Endothelial cell of umbilical vein (primary cell): ENCODE results near the gene CMTM3. TPM values are rescaled to one million over a fixed set of nuclear protein-coding genes. Genes with fewer than 3 reads are reported as not detected.
"Not testable (repeated sequence)": the region's sequence is repeated elsewhere in the genome, so short reads cannot be mapped to it uniquely, and the experiment has no call there.

ENCODE experiments used
- BruUV-seq: library from RNA; stranded (reverse); fragments of 400-500 nt; replicated peaks from 2 replicates; lab custom pipeline; 2021; lab: Mats Ljungman, UMichigan
- CTCF ChIA-PET: fragments of 300-600, 350-600 bp; sonication (Branson Sonifier 250); formaldehyde crosslinking; loops from one replicate; lab custom pipeline; 2021; ENCODE audit warnings: antibody characterized with exemption, inconsistent platforms; lab: Charles Lee
- POLR2A ChIA-PET: fragments of 300-600, 350-600 bp; sonication (Branson Sonifier 250); formaldehyde crosslinking; loops from one replicate; lab custom pipeline; 2021; ENCODE audit warnings: antibody characterized with exemption, inconsistent platforms; lab: Charles Lee
- DNase-seq: peaks from one replicate; pipeline ENCODE4 v3.0.0-alpha.2; 2011; ENCODE audit warnings: low read depth, low spot score
- FAIRE-seq: peaks from 2 replicates; lab custom pipeline; 2011; peaks lifted over from hg19 to GRCh38; lab: Jason Lieb, UNC
- H2AFZ ChIP-seq: 2 replicates; pipeline ENCODE4 v1.6.0; 2012; ENCODE audit warnings: low read depth, low read length, control low read depth, inconsistent platforms
- H3K27ac ChIP-seq: 2 replicates; pipeline ENCODE4 v1.5.1; 2011; ENCODE audit warnings: low read depth, mild to moderate bottlenecking, control low read depth, low read length, moderate library complexity; ENCODE audit not compliant: insufficient read depth
- H3K27me3 ChIP-seq, 2 experiments: 2 replicates each; pipeline versions ENCODE4 v1.6.0 to v1.6.1; 2011; ENCODE audit warnings: low read length in 2 of 2, mixed read lengths in 1 of 2; ENCODE audit not compliant: control insufficient read depth in 2 of 2, insufficient read depth in 2 of 2
- H3K36me3 ChIP-seq, 2 experiments: 2 replicates in 1 of 2; 3 replicates in 1 of 2; pipeline ENCODE4 v1.5.1; 2011; ENCODE audit warnings: low read length in 2 of 2, mild to moderate bottlenecking in 1 of 2, moderate library complexity in 1 of 2; ENCODE audit not compliant: control insufficient read depth in 2 of 2, insufficient read depth in 2 of 2; ENCODE audit errors: extremely low read depth in 1 of 2
- H3K4me1 ChIP-seq: 3 replicates; pipeline ENCODE4 v1.5.1; 2011; ENCODE audit warnings: mild to moderate bottlenecking, low read length; ENCODE audit not compliant: control insufficient read depth, insufficient read depth; ENCODE audit errors: extremely low read depth
- H3K4me2 ChIP-seq: 2 replicates; pipeline ENCODE4 v1.6.1; 2011; ENCODE audit warnings: low read length, control low read depth, mixed read lengths; ENCODE audit not compliant: insufficient read depth
- H3K4me3 ChIP-seq, 3 experiments: fragments of 200-600 bp in 1 of 3; sonication (generic), shearing (Covaris generic) in 1 of 3; replicated peaks in 1 of 3; 2 replicates each; pipeline ENCODE4 v1.5.1; 2011 to 2016; ENCODE audit warnings: control low read depth in 3 of 3, low read length in 3 of 3, mild to moderate bottlenecking in 2 of 3, inconsistent platforms in 1 of 3, low read depth in 1 of 3, moderate library complexity in 1 of 3; ENCODE audit not compliant: insufficient read depth in 1 of 3
- H3K79me2 ChIP-seq: 2 replicates; pipeline ENCODE4 v1.6.0; 2012; ENCODE audit warnings: low read length, inconsistent platforms; ENCODE audit not compliant: control insufficient read depth, insufficient read depth
- H3K9ac ChIP-seq: replicated peaks from 2 replicates; pipeline ENCODE3; 2011; ENCODE audit warnings: low read length, control low read depth; ENCODE audit not compliant: insufficient read depth; ENCODE audit errors: extremely low read depth
- H3K9me1 ChIP-seq: replicated peaks from 3 replicates; pipeline ENCODE4 v1.6.0; 2011; ENCODE audit warnings: mild to moderate bottlenecking, low read length; ENCODE audit not compliant: control insufficient read depth, insufficient read depth; ENCODE audit errors: extremely low read depth
- H3K9me3 ChIP-seq: replicated peaks from 2 replicates; pipeline ENCODE4 v1.5.1; 2012; ENCODE audit warnings: low read length, inconsistent platforms; ENCODE audit not compliant: control insufficient read depth, insufficient read depth
- H4K20me1 ChIP-seq: replicated peaks from 2 replicates; pipeline ENCODE3; 2011; ENCODE audit warnings: mild to moderate bottlenecking, low read length; ENCODE audit not compliant: control insufficient read depth, insufficient read depth; ENCODE audit errors: extremely low read depth
- EZH2 ChIP-seq: IDR thresholded peaks from 2 replicates; pipeline ENCODE4 v1.6.1; 2012; ENCODE audit warnings: borderline replicate concordance, low read depth, mild to moderate bottlenecking, moderate library complexity, low read length, inconsistent platforms; ENCODE audit not compliant: severe bottlenecking
- FOS ChIP-seq: IDR thresholded peaks from 2 replicates; pipeline ENCODE4 v1.6.1; 2011; ENCODE audit warnings: mild to moderate bottlenecking, low read length, moderate library complexity, borderline replicate concordance; ENCODE audit not compliant: insufficient read depth
- GATA2 ChIP-seq: IDR thresholded peaks from 2 replicates; pipeline ENCODE4 v1.7.0; 2011; ENCODE audit warnings: low read depth, mild to moderate bottlenecking, moderate library complexity, mixed read lengths, low read length; ENCODE audit not compliant: insufficient read length, insufficient read depth
- JUN ChIP-seq: IDR thresholded peaks from 2 replicates; pipeline ENCODE4 v1.6.1; 2011; ENCODE audit warnings: borderline replicate concordance, low read depth; ENCODE audit not compliant: insufficient read length, insufficient read depth
- MYC ChIP-seq: IDR thresholded peaks from one replicate; pipeline ENCODE4 v1.6.1; 2011; ENCODE audit warnings: mild to moderate bottlenecking, low read depth, low read length
- POLR2A ChIP-seq: IDR thresholded peaks from 2 replicates; pipeline ENCODE4 v1.6.1; 2012; ENCODE audit warnings: low read depth, mild to moderate bottlenecking, control low read depth, low read length
- POLR2AphosphoS5 ChIP-seq: IDR thresholded peaks from 2 replicates; pipeline ENCODE4 v1.6.1; 2012; ENCODE audit warnings: low read depth, mild to moderate bottlenecking, control low read depth, low read length, moderate library complexity; ENCODE audit not compliant: insufficient read depth
- dilution Hi-C: fragments of 300-500 bp; cut with MboI; formaldehyde crosslinking; loops from one replicate; pipeline ENCODE4 v1.15.0; 2019; ENCODE audit warnings: low sequenced_read_pairs; ENCODE audit not compliant: extremely low pct_ligation_motif_present
- intact Hi-C: fragments of 100-400 bp; cut with micrococcal nuclease; formaldehyde crosslinking; loops from one replicate; pipeline ENCODE4 v1.10.0; 2022
- polyA plus RNA-seq, 4 experiments: library from polyadenylated mRNA; depleted of rRNA in 3 of 4; stranded (reverse) in 3 of 4; unstranded in 1 of 4; fragments of >200 nt; gene quantifications; 2 replicates each; pipeline versions ENCODE4 v1.2.1 to v1.2.3, GENCODE V29; 2011 to 2012; ENCODE audit warnings: missing spikeins in 1 of 4
- total RNA-seq: library from RNA; stranded (reverse); gene quantifications from 2 replicates; pipeline ENCODE4 v1.2.3, GENCODE V29; 2021
- TF ChIP-seq, protein P1 (sequence below): IDR thresholded peaks from 2 replicates; pipeline ENCODE4 v1.6.1; 2011; ENCODE audit not compliant: insufficient read depth, insufficient read length
- TF ChIP-seq, protein P2 (sequence below), 2 donors: IDR thresholded peaks; 1 replicate in 1 of 2; 2 replicates in 1 of 2; pipeline ENCODE4 v1.5.1; 2011; ENCODE audit warnings: low read length in 2 of 2, mild to moderate bottlenecking in 2 of 2, moderate library complexity in 2 of 2, control low read depth in 1 of 2, inconsistent platforms in 1 of 2, low read depth in 1 of 2; ENCODE audit not compliant: insufficient read depth in 1 of 2; ENCODE audit errors: extremely low read depth in 1 of 2

CMTM3 gene
- total and polyA plus RNA-seq, 2 donors (not counting 3 experiments of a cell fraction or from before 2014, with no cell fraction given), result 83.6 to 86.2 TPM

DNA sequence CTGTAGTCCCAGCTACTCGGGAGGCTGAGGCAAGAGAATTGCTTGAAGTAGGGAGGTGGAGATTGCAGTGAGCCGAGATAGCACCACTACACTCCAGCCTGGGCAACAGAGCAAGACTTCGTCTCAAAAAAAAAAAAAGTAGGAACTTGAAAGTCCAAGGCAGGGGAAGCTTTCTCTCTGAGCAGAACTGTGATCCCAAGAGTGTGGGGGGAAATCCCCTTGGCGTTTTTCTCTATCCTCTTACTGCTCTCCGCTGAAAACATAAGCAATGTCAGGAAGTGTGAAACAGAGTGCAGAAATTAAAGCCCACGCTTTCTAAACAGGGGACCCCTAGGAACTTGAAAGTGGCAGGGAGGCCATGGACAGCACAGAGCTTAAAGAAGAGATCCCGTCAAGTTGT is 9.8 kb upstream of the CMTM3 start:
- ChIA-PET POLR2A (no interaction called here), CTCF (interaction anchor here (0.9 to 1.6 kb wide), 2 partner anchors 9 to 86 kb away, joined by 3 read pairs; no protein-coding TSS in a partner anchor)
- dilution Hi-C loops (no loop called here), intact Hi-C loops (no loop called here)
- no peak for FAIRE-seq
- Histone ChIP-seq H3K4me1 (no peaks in the 10 kb centered on the region), H3K4me2 (no peak overlapping the region), H2AFZ (no peak overlapping the region), H3K36me3 (no peaks in the 10 kb centered on the region), H3K27ac (no peak overlapping the region), H3K27me3 (peaks cover 0 to 13% of the 10 kb centered on the region in 2 experiments), H4K20me1 (no peaks in the 10 kb centered on the region), H3K9ac (no peak overlapping the region), H3K9me3 (no peaks in the 10 kb centered on the region), H3K4me3 (no peak overlapping the region), H3K79me2 (no peaks in the 10 kb centered on the region), H3K9me1 (no peaks in the 10 kb centered on the region)
- no peak for DNase-seq
- no TSS peak for BruUV-seq
- no peak for TF ChIP-seq EZH2
- TF ChIP-seq GATA2, result no peak
- TF ChIP-seq, protein P1, sequence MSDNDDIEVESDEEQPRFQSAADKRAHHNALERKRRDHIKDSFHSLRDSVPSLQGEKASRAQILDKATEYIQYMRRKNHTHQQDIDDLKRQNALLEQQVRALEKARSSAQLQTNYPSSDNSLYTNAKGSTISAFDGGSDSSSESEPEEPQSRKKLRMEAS, result no peak
- TF ChIP-seq, protein P2, sequence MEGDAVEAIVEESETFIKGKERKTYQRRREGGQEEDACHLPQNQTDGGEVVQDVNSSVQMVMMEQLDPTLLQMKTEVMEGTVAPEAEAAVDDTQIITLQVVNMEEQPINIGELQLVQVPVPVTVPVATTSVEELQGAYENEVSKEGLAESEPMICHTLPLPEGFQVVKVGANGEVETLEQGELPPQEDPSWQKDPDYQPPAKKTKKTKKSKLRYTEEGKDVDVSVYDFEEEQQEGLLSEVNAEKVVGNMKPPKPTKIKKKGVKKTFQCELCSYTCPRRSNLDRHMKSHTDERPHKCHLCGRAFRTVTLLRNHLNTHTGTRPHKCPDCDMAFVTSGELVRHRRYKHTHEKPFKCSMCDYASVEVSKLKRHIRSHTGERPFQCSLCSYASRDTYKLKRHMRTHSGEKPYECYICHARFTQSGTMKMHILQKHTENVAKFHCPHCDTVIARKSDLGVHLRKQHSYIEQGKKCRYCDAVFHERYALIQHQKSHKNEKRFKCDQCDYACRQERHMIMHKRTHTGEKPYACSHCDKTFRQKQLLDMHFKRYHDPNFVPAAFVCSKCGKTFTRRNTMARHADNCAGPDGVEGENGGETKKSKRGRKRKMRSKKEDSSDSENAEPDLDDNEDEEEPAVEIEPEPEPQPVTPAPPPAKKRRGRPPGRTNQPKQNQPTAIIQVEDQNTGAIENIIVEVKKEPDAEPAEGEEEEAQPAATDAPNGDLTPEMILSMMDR (IDR thresholded peaks at IDR 0.05; ENCODE audit: extremely low read depth in 1 of 2, insufficient read depth in 1 of 2, low read depth in 1 of 2, low read length in 2 of 2), result no peak
- TF ChIP-seq JUN, result no peak
- no peak for TF ChIP-seq FOS
- no peak for TF ChIP-seq POLR2A
- no peak for TF ChIP-seq POLR2AphosphoS5
- no peak for TF ChIP-seq MYC

DNA sequence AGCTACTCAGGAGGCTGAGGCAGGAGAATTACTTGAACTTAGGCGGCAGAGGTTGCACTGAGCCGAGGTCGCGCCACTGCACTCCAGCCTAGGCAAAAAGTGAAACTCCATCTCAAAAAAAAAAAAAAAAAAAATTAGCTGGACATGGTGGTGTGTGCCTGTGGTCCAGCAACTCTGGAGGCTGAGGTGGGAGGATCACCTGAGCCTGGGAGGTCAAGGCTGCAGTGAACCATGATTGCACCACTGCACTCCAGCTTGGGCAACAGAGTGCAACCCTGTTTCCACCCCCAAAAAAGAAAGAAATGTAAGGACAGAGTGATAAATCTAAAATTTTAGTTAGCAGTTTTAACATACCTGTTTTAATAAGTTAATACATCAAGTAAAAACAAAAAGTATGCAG is 7.9 kb upstream of the CMTM3 start:
- dilution Hi-C loops, H4K20me1 ChIP-seq, H3K9ac ChIP-seq, H3K9me3 ChIP-seq, BruUV-seq, DNase-seq, H3K9me1 ChIP-seq, H2AFZ ChIP-seq, intact Hi-C loops, H3K79me2 ChIP-seq, H3K4me3 ChIP-seq, H3K27ac ChIP-seq, FAIRE-seq, H3K36me3 ChIP-seq, H3K4me2 ChIP-seq, H3K4me1 ChIP-seq: not testable (repeated sequence)
- CTCF ChIA-PET, result interaction anchor here (0.6 to 4.2 kb wide), 5 partner anchors 7 to 588 kb away, joined by 3 to 26 read pairs (median 3); no protein-coding TSS in a partner anchor
- peaks cover 0 to 13% of the 10 kb centered on the region in 2 experiments for H3K27me3 ChIP-seq
- POLR2A ChIA-PET, result interaction anchor here (0.6 kb wide), 1 partner anchor 274 kb away, joined by 3 read pairs; no protein-coding TSS in a partner anchor
